ENCODE data around the gene SAMD8. TPM values are rescaled to one million over a fixed set of nuclear protein-coding genes. Genes with fewer than 3 reads are reported as not detected.

The SAMD8 gene
- total and polyA plus RNA-seq, 3 donors from 2014 or later = 45.0 to 66.3 (median 55.3) TPM

DNA sequence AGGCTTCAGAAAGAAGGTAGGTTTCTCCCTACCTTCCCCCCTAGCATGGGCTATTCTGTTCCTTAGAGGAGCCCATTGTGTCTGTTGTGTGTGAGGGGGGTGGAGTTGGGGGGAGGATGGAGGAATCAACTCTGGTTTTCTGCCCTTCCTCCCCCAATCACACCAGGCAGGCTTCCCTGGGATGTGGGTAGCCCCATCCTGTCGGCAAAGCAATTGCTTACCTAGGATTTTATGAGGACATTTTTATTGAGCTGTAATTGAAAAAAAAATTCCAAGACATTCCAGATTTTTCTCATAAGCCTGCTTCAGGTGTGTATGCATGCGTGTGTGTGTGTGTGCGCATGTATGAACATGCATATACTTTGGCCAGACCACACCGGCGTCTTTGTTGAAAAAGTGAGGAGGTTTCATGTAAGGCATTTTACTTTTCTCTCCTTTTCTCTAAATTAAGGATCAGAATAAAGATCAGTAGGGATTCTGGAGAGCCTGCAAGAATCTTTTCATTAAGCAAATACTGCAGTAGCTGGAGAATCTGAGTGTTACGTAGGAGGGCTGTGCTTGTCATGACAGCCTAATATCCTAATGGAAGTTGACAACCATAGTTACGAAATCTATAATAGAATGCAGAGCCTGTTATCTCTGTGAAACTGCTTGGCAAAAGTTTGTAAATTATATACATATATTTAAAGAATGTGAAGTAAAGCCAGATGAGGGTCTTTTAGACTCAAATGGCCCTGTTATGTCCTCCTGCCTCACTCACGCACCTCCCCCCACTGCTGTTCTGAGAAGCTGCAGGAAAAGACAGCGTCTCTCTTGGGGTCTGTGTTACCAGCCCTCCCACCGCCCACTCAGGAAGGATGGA is 27.3 kb upstream of the SAMD8 start:
- TF ChIP-seq, protein P1, sequence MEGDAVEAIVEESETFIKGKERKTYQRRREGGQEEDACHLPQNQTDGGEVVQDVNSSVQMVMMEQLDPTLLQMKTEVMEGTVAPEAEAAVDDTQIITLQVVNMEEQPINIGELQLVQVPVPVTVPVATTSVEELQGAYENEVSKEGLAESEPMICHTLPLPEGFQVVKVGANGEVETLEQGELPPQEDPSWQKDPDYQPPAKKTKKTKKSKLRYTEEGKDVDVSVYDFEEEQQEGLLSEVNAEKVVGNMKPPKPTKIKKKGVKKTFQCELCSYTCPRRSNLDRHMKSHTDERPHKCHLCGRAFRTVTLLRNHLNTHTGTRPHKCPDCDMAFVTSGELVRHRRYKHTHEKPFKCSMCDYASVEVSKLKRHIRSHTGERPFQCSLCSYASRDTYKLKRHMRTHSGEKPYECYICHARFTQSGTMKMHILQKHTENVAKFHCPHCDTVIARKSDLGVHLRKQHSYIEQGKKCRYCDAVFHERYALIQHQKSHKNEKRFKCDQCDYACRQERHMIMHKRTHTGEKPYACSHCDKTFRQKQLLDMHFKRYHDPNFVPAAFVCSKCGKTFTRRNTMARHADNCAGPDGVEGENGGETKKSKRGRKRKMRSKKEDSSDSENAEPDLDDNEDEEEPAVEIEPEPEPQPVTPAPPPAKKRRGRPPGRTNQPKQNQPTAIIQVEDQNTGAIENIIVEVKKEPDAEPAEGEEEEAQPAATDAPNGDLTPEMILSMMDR (IDR thresholded peaks at IDR 0.05) = no peak
- no peak for TF ChIP-seq POLR2A (IDR thresholded peaks at IDR 0.05)
- H3K27ac ChIP-seq = no peak overlapping the region
- no peak overlapping the region for H3K4me3 ChIP-seq
- H3K4me1 ChIP-seq = no peaks in the 10 kb centered on the region
- no peaks in the 10 kb centered on the region for H3K9me3 ChIP-seq
- H3K27me3 ChIP-seq = no peaks in the 10 kb centered on the region
- 83 to 91% methylated on average over 10 of the region's 10 CpGs for WGBS, 2 donors
- intact Hi-C loops (cut with DNase I; ENCODE audit: low total_unique reads) = no loop called here
- H3K36me3 ChIP-seq (ENCODE audit: low read depth, missing control alignments) = no peaks in the 10 kb centered on the region
- DNase-seq = no peak

DNA sequence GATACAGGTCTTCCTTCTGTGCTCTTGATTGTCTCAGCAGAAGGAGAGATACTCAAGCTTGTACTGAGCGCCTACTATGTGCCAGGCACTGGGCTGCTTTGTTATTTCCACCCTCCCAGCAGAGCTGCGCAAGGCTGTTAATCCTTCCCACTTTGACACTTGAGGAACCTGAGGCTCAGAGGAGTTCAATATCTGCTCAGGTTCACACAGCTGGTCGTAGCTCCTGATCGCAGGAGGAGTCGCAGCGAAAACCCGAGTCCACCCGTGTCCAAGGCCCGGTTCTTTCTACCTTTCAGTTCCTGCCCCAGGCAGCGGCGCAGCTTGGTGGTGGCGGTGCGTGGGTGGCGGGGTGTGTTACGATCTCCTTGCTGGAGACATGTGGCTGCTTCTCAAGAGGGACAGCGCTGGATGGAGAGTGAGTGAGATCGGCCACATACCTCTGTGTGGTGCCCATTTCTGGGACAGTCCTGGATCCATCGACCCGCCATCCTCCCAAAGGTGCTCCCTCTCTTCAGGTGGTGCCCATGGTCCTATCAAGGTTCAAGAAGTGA is 26.5 kb upstream of the SAMD8 start:
- intact Hi-C loops (cut with DNase I; ENCODE audit: low total_unique reads) = no loop called here
- H3K36me3 ChIP-seq (ENCODE audit: low read depth, missing control alignments) = no peaks in the 10 kb centered on the region
- H3K9me3 ChIP-seq = no peaks in the 10 kb centered on the region
- H3K27me3 ChIP-seq = no peaks in the 10 kb centered on the region
- no peak overlapping the region for H3K27ac ChIP-seq
- no peak for DNase-seq
- WGBS, 2 donors = 94 to 95% methylated on average over 12 to 19 of the region's 19 CpGs
- no peak overlapping the region for H3K4me3 ChIP-seq
- TF ChIP-seq POLR2A (IDR thresholded peaks at IDR 0.05) = no peak
- TF ChIP-seq, protein P1 (IDR thresholded peaks at IDR 0.05) = no peak
- H3K4me1 ChIP-seq = no peaks in the 10 kb centered on the region

DNA sequence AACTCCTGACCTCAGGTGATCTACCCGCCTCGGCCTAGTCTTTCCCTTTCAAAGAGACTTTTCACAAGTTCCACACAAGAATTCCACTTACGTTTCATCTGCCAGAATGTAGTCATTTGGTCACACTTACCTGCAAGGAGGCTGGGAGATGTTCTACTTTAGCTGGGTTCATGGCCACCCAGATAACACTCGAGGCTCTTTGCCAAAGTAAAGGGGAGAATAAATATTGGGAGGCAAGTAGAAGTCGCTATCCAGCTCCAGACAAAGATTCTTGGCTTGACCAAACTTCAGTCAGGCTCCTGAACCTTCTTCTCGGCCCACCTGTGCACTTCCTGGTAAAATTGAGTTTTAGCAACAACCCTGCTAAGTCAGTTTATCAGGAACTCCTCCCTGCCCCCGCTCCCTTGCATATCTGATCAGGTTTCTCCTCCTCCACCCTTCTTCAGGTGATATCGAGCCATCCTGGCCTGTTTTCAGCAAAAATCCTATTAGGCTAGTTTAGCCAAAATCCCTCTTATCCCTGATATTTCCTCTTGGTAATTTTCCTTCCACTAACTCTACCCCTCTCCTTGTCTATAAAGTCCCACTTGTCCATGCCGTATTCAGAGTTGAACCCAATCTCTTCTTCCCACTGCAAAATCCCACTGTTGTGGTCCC is 25.1 kb upstream of the SAMD8 start:
- intact Hi-C loops (cut with DNase I; ENCODE audit: low total_unique reads) = no loop called here
- TF ChIP-seq POLR2A (IDR thresholded peaks at IDR 0.05) = no peak
- TF ChIP-seq, protein P1 (IDR thresholded peaks at IDR 0.05) = no peak
- no peak for DNase-seq

DNA sequence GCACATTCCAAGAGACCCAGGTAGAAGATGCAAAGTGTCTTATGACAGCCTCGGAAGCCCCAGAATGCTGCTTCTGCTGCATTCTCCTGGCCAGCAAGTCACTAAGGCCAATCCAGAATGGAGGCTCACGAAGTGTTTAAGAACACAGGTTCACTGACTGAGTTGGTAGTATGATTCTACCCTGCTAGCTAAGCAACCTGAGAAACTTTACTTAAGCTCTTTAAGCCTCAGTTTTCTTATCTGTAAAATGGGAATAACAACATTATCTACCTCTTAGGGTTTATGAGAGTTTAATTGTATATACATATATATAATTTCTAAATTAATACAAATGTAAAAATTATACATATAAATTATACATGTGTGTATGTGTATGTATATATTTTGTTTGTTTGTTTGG is 22.8 kb upstream of the SAMD8 start:
- intact Hi-C loops (cut with DNase I; ENCODE audit: low total_unique reads) = no loop called here

More for the DNA sequence above, 25.1 kb upstream of the SAMD8 start:
- no peaks in the 10 kb centered on the region for H3K27me3 ChIP-seq
- H3K4me3 ChIP-seq = no peak overlapping the region
- 86 to 87% methylated on average over 9 of the region's 9 CpGs for WGBS, 2 donors
- H3K9me3 ChIP-seq = no peaks in the 10 kb centered on the region
- no peak overlapping the region for H3K27ac ChIP-seq
- no peaks in the 10 kb centered on the region for H3K4me1 ChIP-seq
- no peaks in the 10 kb centered on the region for H3K36me3 ChIP-seq (ENCODE audit: low read depth, missing control alignments)

More for the DNA sequence above, 22.8 kb upstream of the SAMD8 start:
- Histone ChIP-seq H3K36me3 (ENCODE audit: low read depth, missing control alignments) (no peaks in the 10 kb centered on the region), H3K9me3 (no peaks in the 10 kb centered on the region), H3K4me1 (no peaks in the 10 kb centered on the region), H3K27me3 (no peaks in the 10 kb centered on the region), H3K27ac (no peak overlapping the region), H3K4me3 (no peak overlapping the region)
- WGBS, 2 donors = 91 to 98% methylated on average over 2 of the region's 2 CpGs
- DNase-seq = no peak
- TF ChIP-seq POLR2A (IDR thresholded peaks at IDR 0.05) = no peak
- TF ChIP-seq, protein P1 (IDR thresholded peaks at IDR 0.05) = no peak
